ENCODE measurements around the gene GALNT18. TPM values are rescaled to one million over a fixed set of nuclear protein-coding genes. Genes with fewer than 3 reads are reported as not detected.
A peak's percentile ranks its signal among the peaks of the same experiment; 100 is the strongest.

Gene GALNT18
- total RNA-seq, 1 donor from 2014 or later: 2.1 TPM

DNA sequence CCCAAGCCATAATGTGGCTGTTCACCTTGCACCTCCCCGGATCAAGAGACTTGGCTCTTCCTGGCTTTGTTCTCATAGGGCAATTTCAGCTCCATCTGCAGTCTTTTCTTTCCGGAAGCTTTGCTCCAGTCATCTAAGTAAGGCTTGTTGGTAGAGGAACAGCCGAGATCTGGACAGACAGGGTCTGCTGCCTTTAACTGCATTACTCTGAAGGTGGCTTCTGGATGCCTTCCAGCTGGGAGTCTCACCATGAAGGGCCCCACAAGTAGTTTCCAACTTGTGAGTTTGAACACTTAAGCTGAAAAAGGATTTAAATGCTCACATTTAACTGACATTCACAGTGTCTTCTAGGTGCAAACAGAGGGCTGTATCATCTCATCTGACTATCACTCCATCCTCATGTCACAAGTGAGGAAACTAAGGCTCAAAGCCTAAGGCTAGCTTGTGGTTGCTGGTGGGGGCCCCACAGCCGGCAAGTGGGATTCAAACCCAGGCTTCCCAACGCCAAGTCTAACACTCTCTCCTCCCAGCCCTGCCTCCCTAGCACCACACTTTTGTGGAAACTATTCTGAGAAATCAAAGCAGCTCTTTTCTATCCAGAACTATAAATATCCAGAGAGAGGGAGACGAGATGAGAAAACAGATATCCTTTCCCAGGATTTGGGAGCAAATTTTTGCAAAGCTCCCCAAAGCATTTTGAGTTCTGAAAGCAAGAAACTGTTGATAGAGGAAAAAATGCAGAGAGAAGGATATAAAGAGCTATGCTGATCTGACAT, 58.4 kb downstream of the GALNT18 start:
- Mint-ChIP-seq H3K4me3 (ENCODE audit: low read depth) (no peak overlapping the region), H3K9me3 (ENCODE audit: low read depth) (no peaks in the 10 kb centered on the region), H3K27me3 (peaks cover 7% of the 10 kb centered on the region), H3K36me3 (ENCODE audit: insufficient read depth) (no peaks in the 10 kb centered on the region), H3K27ac (no peak overlapping the region), H3K4me1 (ENCODE audit: low read depth) (no peaks in the 10 kb centered on the region)
- TF ChIP-seq, protein P1, sequence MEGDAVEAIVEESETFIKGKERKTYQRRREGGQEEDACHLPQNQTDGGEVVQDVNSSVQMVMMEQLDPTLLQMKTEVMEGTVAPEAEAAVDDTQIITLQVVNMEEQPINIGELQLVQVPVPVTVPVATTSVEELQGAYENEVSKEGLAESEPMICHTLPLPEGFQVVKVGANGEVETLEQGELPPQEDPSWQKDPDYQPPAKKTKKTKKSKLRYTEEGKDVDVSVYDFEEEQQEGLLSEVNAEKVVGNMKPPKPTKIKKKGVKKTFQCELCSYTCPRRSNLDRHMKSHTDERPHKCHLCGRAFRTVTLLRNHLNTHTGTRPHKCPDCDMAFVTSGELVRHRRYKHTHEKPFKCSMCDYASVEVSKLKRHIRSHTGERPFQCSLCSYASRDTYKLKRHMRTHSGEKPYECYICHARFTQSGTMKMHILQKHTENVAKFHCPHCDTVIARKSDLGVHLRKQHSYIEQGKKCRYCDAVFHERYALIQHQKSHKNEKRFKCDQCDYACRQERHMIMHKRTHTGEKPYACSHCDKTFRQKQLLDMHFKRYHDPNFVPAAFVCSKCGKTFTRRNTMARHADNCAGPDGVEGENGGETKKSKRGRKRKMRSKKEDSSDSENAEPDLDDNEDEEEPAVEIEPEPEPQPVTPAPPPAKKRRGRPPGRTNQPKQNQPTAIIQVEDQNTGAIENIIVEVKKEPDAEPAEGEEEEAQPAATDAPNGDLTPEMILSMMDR (IDR thresholded peaks at IDR 0.05; ENCODE audit: unreplicated experiment): no peak
- DNase-seq (ENCODE audit: low spot score, unreplicated experiment): no peak

DNA sequence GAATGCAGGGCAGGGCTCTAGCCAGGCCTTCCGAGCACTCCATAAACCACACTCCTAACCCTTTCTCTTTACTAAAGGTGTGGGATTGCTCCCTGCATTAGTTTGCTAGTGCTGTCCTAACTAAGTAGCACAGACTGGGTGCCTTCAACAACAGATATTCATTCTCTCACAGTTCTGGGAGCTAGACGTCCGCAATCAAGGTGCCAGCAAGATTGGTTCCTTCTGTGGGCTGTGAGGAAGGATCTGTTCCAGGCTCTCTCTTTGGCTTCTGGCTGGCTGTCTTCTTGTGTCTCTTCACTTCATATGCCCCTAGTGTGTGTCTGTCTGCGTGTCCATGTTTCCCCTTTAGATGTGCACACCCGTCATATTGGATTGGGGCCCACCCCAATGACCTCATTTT, 59.8 kb downstream of the GALNT18 start:
- Mint-ChIP-seq H3K4me1 (ENCODE audit: low read depth) (no peaks in the 10 kb centered on the region), H3K36me3 (ENCODE audit: insufficient read depth) (no peaks in the 10 kb centered on the region), H3K27ac (no peak overlapping the region), H3K9me3 (ENCODE audit: low read depth) (no peaks in the 10 kb centered on the region), H3K4me3 (ENCODE audit: low read depth) (no peak overlapping the region), H3K27me3 (peaks cover 7% of the 10 kb centered on the region)
- TF ChIP-seq, protein P1 (IDR thresholded peaks at IDR 0.05; ENCODE audit: unreplicated experiment): no peak
- DNase-seq (ENCODE audit: low spot score, unreplicated experiment): no peak

DNA sequence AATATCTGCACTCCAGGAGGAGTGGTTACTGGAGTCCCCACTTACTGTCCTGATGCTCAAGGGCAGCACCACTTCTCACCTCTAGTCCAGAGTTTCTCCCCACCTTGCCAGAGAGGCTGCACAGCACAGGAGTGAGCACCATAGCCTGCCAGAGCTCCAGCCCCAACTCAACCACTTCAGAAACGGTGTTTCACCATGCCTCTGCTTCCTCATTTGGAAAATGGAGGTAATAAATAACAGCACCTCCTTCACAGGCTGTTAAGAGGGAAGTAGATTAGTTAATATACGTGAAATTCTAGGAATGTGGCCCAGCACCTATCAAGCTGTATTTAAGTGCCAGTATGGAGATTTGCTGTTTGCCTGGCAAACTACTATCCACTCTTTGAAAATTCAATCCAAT, 63.0 kb downstream of the GALNT18 start:
- TF ChIP-seq, protein P1 (IDR thresholded peaks at IDR 0.05; ENCODE audit: unreplicated experiment): no peak
- Mint-ChIP-seq H3K27me3 (peaks cover 5% of the 10 kb centered on the region), H3K36me3 (ENCODE audit: insufficient read depth) (no peaks in the 10 kb centered on the region), H3K9me3 (ENCODE audit: low read depth) (no peaks in the 10 kb centered on the region), H3K4me1 (ENCODE audit: low read depth) (peaks cover 2% of the 10 kb centered on the region), H3K4me3 (ENCODE audit: low read depth) (no peak overlapping the region), H3K27ac (no peak overlapping the region)
- DNase-seq (ENCODE audit: low spot score, unreplicated experiment): no peak

DNA sequence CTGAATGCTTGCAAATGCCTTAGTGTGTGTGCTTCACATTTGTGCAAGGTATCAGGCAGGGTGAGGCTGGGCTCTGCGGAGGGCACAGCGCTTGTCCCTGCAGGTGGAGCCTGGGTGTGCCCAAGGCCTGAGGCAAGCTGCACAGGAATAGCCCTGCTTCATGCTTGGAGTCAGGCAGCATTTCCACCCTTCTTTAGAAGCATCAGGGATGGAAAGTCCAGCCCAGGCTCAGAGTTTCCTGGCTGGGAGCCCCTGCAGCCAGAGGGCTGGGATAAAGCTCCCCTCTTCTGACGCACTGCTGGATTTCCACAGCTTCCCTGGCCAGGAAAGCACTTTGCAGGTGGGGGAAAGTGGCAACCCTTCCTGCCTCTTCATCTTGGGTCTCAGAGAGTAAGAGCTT, 63.4 kb downstream of the GALNT18 start:
- peaks cover 5% of the 10 kb centered on the region for H3K27me3 Mint-ChIP-seq

GRCh38 chr11:11555208-11555607, 66.6 kb downstream of the GALNT18 start:
- TF ChIP-seq, protein P1 (IDR thresholded peaks at IDR 0.05; ENCODE audit: unreplicated experiment): no peak
- no peak overlapping the region for H3K4me3 Mint-ChIP-seq (ENCODE audit: low read depth)
- H3K4me1 Mint-ChIP-seq (ENCODE audit: low read depth): peaks cover 10% of the 10 kb centered on the region
- no peak for DNase-seq (ENCODE audit: low spot score, unreplicated experiment)
- H3K36me3 Mint-ChIP-seq (ENCODE audit: insufficient read depth): no peaks in the 10 kb centered on the region
- H3K9me3 Mint-ChIP-seq (ENCODE audit: low read depth): no peaks in the 10 kb centered on the region
- H3K27ac Mint-ChIP-seq: peak overlapping the region; percentile 42
- H3K27me3 Mint-ChIP-seq: peaks cover 5% of the 10 kb centered on the region

More for the DNA sequence above, 63.4 kb downstream of the GALNT18 start:
- Mint-ChIP-seq H3K9me3 (ENCODE audit: low read depth) (no peaks in the 10 kb centered on the region), H3K4me3 (ENCODE audit: low read depth) (no peak overlapping the region), H3K36me3 (ENCODE audit: insufficient read depth) (no peaks in the 10 kb centered on the region), H3K4me1 (ENCODE audit: low read depth) (peaks cover 4% of the 10 kb centered on the region), H3K27ac (no peak overlapping the region)
- TF ChIP-seq, protein P1 (IDR thresholded peaks at IDR 0.05; ENCODE audit: unreplicated experiment): no peak
- DNase-seq (ENCODE audit: low spot score, unreplicated experiment): no peak

All from progenitor cell of endocrine pancreas (in vitro differentiated cells).